MCF 10A (cell line): Measurements from ENCODE around the gene CADM3. TPM values are rescaled to one million over a fixed set of nuclear protein-coding genes. Genes with fewer than 3 reads are reported as not detected.

Experiments used
- BruUV-seq: library from RNA; stranded (reverse); fragments of 400-500 nt; replicated peaks from 2 replicates; lab custom pipeline; 2021; lab: Mats Ljungman, UMichigan
- CTCF ChIA-PET: fragments of 300-600 bp; sonication (Branson Sonifier 250); formaldehyde crosslinking; extraction: SDS; loops from one replicate; lab custom pipeline; 2021; ENCODE audit warnings: antibody characterized with exemption, inconsistent platforms; lab: Yijun Ruan, JAX
- POLR2A ChIA-PET: fragments of 300-600, 350-650 bp; sonication (Branson Sonifier 250); formaldehyde crosslinking; extraction: SDS; loops from one replicate; lab custom pipeline; 2020; ENCODE audit warnings: antibody characterized with exemption, inconsistent platforms; lab: Yijun Ruan, JAX
- DNase-seq: peaks from one replicate; pipeline ENCODE4 v3.0.0-alpha.2; 2018; ENCODE audit not compliant: unreplicated experiment
- H3K27ac Mint-ChIP-seq: one replicate; pipeline ENCODE4 v1.8.0; 2022; ENCODE audit warnings: mild to moderate bottlenecking, low read depth, mixed read lengths; ENCODE audit not compliant: unreplicated experiment
- H3K27me3 Mint-ChIP-seq: one replicate; pipeline ENCODE4 v1.8.0; 2022; ENCODE audit warnings: mixed read lengths; ENCODE audit not compliant: insufficient read depth, unreplicated experiment
- H3K36me3 Mint-ChIP-seq: one replicate; pipeline ENCODE4 v1.8.0; 2022; ENCODE audit warnings: mild to moderate bottlenecking, moderate library complexity, mixed read lengths; ENCODE audit not compliant: insufficient read depth, unreplicated experiment
- H3K4me1 Mint-ChIP-seq: one replicate; pipeline ENCODE4 v1.8.0; 2022; ENCODE audit warnings: mixed read lengths; ENCODE audit not compliant: insufficient read depth, unreplicated experiment
- H3K4me3 Mint-ChIP-seq: one replicate; pipeline ENCODE4 v1.8.0; 2022; ENCODE audit warnings: mild to moderate bottlenecking, moderate library complexity, mixed read lengths; ENCODE audit not compliant: unreplicated experiment
- H3K9me3 Mint-ChIP-seq: one replicate; pipeline ENCODE4 v1.8.0; 2022; ENCODE audit warnings: mixed read lengths; ENCODE audit not compliant: unreplicated experiment
- CTCF ChIP-seq: fragments of 200-600 bp; IDR thresholded peaks from one replicate; pipeline ENCODE4 v1.8.0; 2022; ENCODE audit warnings: antibody characterized with exemption, mild to moderate bottlenecking; ENCODE audit not compliant: unreplicated experiment
- intact Hi-C: fragments of 100-400 bp; cut with micrococcal nuclease; formaldehyde crosslinking; loops from 2 replicates; pipeline ENCODE4 v1.14.1; 2022
- total RNA-seq: library from RNA; stranded (reverse); gene quantifications from 2 replicates; pipeline ENCODE4 v1.2.3, GENCODE V29; 2022

The CADM3 gene
- total RNA-seq, 1 experiment from 2014 or later, result 222 TPM

- H3K4me3 Mint-ChIP-seq, result no peak overlapping the region
- peaks cover 35% of the 10 kb centered on the region for H3K27me3 Mint-ChIP-seq
- no peak for TF ChIP-seq CTCF
- ChIA-PET POLR2A (interaction anchor here (0.7 to 1.1 kb wide), 3 partner anchors 13 to 31 kb away, joined by 3 to 4 read pairs (median 3); no protein-coding TSS in a partner anchor), CTCF (interaction anchor here (0.5 to 5.7 kb wide), 10 partner anchors 12 to 314 kb away, joined by 3 to 58 read pairs (median 3); no protein-coding TSS in a partner anchor)
- no peaks in the 10 kb centered on the region for H3K9me3 Mint-ChIP-seq
- DNase-seq, result peak; percentile 93
- H3K36me3 Mint-ChIP-seq, result peaks cover 88% of the 10 kb centered on the region
- peaks cover 33% of the 10 kb centered on the region for H3K4me1 Mint-ChIP-seq
- intact Hi-C loops, result no loop called here
- BruUV-seq, result no TSS peak
- no peak overlapping the region for H3K27ac Mint-ChIP-seq
These were observed 6.0 kb downstream of the CADM3 start for GRCh38 chr1:159177272-159177907.

- POLR2A ChIA-PET, result interaction anchor here (1.4 kb wide), 1 partner anchor 17 kb away, joined by 3 read pairs; no protein-coding TSS in a partner anchor
- Mint-ChIP-seq H3K4me1 (peaks cover 23% of the 10 kb centered on the region), H3K27ac (no peak overlapping the region), H3K4me3 (no peak overlapping the region), H3K27me3 (peaks cover 46% of the 10 kb centered on the region), H3K36me3 (peaks cover 91% of the 10 kb centered on the region), H3K9me3 (no peaks in the 10 kb centered on the region)
- CTCF ChIA-PET, result interaction anchor here (0.7 to 1.3 kb wide), 3 partner anchors 18 to 711 kb away, joined by 3 read pairs; no protein-coding TSS in a partner anchor
- no peak for TF ChIP-seq CTCF
- intact Hi-C loops, result no loop called here
- BruUV-seq, result no TSS peak
- DNase-seq, result no peak
These were observed 8.5 kb downstream of the CADM3 start for GRCh38 chr1:159179906-159180305.

- CTCF ChIA-PET, result interaction anchor here (0.9 to 4.4 kb wide), 2 partner anchors 17 to 19 kb away, joined by 3 to 63 read pairs; no protein-coding TSS in a partner anchor
- Mint-ChIP-seq H3K27me3 (peaks cover 46% of the 10 kb centered on the region), H3K36me3 (peaks cover 85% of the 10 kb centered on the region)
These were observed 9.1 kb downstream of the CADM3 start for GRCh38 chr1:159180516-159180915.

More at GRCh38 chr1:159180516-159180915, 9.1 kb downstream of the CADM3 start:
- no peak for DNase-seq
- TF ChIP-seq CTCF, result no peak
- Mint-ChIP-seq H3K27ac (no peak overlapping the region), H3K9me3 (no peaks in the 10 kb centered on the region), H3K4me3 (no peak overlapping the region), H3K4me1 (peaks cover 23% of the 10 kb centered on the region)
- no TSS peak for BruUV-seq
- POLR2A ChIA-PET, result no interaction called here
- intact Hi-C loops, result no loop called here
